ENCODE results near the gene SPOCK3.

GRCh38 chr4:167041524-167041923 is 192.8 kb downstream of the SPOCK3 start:
- TF ChIP-seq CTCF (IDR thresholded peaks at IDR 0.05 in 2 of 3, conservative IDR thresholded peaks at IDR 0.05 in 1 of 3; ENCODE audit: control insufficient read depth in 2 of 3, extremely low read depth in 1 of 3, insufficient read depth in 1 of 3, low read depth in 3 of 3, low read length in 3 of 3) = no peak
- TF ChIP-seq RAD21 (IDR thresholded peaks at IDR 0.05; ENCODE audit: insufficient read depth, low read depth, low read length) = no peak
- TF ChIP-seq SREBF2 (IDR thresholded peaks at IDR 0.05; ENCODE audit: low read length) = no peak
- no peak for TF ChIP-seq MYC (IDR thresholded peaks at IDR 0.05; ENCODE audit: insufficient read depth, insufficient read length, insufficient replicate concordance, low read length, severe bottlenecking)

All from GM12878 (cell line).